Bronchial epithelial cell (primary cell): ENCODE data around the gene BCAS3. TPM values are rescaled to one million over a fixed set of nuclear protein-coding genes. Genes with fewer than 3 reads are reported as not detected.

Experiments used
- DNase-seq: peaks from one replicate; pipeline ENCODE4 v3.0.0-alpha.2; 2010; ENCODE audit warnings: low read depth
- FAIRE-seq: peaks from 2 replicates; lab custom pipeline; 2011; peaks lifted over from hg19 to GRCh38; lab: Jason Lieb, UNC
- H3K27me3 ChIP-seq: 2 replicates; pipeline ENCODE4 v1.5.1; 2011; ENCODE audit warnings: low read length; ENCODE audit not compliant: control insufficient read depth, insufficient read depth
- H3K36me3 ChIP-seq: 2 replicates; pipeline ENCODE4 v1.5.1; 2011; ENCODE audit warnings: low read length; ENCODE audit not compliant: control insufficient read depth, insufficient read depth
- H3K4me3 ChIP-seq: 2 replicates; pipeline ENCODE4 v1.5.1; 2011; ENCODE audit warnings: mild to moderate bottlenecking, low read depth, low read length, control low read depth
- total RNA-seq: library from RNA; depleted of rRNA; stranded (reverse); fragments of >200 nt; gene quantifications from 2 replicates; pipeline ENCODE4 v1.2.1, GENCODE V29; 2014
- TF ChIP-seq, protein P1 (sequence below): IDR thresholded peaks from 2 replicates; pipeline ENCODE4 v1.5.1; 2011; ENCODE audit warnings: mild to moderate bottlenecking, moderate library complexity, low read length, control low read depth, inconsistent platforms; ENCODE audit not compliant: insufficient read depth, severe bottlenecking

BCAS3 gene
- total RNA-seq, 1 donor from 2014 or later: 10.3 TPM

DNA sequence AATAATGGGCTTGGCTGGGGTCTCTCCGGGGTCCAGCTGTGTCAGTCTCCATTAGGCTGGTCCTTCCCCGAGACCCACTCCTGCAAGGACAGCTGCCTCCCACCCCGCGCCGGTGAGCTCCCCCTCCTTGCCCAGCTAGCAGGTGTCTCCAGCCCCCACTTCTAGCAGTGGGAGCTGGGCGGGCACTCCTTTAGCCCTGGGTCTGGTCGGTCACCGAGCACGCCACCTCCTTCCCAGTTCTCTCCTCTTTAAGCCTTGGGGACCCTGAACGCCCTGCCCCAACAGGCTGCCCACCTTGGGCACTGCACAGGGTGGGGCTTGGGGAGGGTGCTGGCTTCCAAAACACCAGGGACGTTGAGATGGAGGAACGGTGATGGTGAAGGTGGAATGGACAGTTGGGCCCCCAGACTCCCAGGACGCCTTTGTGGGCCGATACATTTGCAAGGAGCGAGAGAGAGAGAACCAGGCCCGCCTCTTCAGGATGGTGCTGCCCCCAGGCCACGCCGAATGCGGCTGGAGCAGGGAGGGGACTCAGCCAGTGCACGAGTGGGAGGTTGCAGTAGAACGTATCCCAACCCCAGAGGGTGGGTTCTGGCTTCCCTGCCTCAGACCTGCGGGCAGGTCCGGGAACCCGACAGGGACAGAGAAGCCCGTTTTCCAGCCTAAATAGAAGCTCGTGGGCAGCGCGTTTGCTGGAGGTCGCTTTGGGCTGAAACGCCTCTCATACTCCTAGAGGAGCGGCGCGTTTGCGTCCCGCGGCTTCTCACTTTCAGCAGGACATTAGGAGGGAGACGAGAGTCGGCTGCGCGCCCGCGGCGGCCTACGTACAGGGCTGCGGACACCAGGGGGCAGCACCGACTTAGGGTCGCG is 732.7 kb downstream of the BCAS3 start:
- DNase-seq (no peak), FAIRE-seq (no peak)
- Histone ChIP-seq H3K27me3 (peaks cover 23% of the 10 kb centered on the region), H3K4me3 (no peak overlapping the region), H3K36me3 (no peaks in the 10 kb centered on the region)
- TF ChIP-seq, protein P1, sequence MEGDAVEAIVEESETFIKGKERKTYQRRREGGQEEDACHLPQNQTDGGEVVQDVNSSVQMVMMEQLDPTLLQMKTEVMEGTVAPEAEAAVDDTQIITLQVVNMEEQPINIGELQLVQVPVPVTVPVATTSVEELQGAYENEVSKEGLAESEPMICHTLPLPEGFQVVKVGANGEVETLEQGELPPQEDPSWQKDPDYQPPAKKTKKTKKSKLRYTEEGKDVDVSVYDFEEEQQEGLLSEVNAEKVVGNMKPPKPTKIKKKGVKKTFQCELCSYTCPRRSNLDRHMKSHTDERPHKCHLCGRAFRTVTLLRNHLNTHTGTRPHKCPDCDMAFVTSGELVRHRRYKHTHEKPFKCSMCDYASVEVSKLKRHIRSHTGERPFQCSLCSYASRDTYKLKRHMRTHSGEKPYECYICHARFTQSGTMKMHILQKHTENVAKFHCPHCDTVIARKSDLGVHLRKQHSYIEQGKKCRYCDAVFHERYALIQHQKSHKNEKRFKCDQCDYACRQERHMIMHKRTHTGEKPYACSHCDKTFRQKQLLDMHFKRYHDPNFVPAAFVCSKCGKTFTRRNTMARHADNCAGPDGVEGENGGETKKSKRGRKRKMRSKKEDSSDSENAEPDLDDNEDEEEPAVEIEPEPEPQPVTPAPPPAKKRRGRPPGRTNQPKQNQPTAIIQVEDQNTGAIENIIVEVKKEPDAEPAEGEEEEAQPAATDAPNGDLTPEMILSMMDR: peak; percentile 48

DNA sequence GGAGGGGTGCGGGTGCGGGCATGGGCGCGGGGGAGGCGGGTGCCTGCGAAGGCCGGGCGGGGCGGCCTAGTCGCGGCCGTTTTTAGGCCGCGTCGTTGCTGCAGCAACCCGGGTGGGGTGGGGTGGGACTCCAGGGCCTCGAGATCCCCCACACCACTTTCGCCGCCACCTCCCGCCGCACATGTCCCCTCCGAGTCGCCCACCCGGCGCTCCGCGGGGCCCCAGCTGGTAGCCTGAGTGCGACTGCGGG is 733.3 kb downstream of the BCAS3 start:
- Histone ChIP-seq H3K4me3 (peak overlapping the region; percentile 51), H3K36me3 (no peaks in the 10 kb centered on the region), H3K27me3 (peaks cover 19% of the 10 kb centered on the region)
- no peak for FAIRE-seq
- no peak for DNase-seq
- TF ChIP-seq, protein P1: no peak

DNA sequence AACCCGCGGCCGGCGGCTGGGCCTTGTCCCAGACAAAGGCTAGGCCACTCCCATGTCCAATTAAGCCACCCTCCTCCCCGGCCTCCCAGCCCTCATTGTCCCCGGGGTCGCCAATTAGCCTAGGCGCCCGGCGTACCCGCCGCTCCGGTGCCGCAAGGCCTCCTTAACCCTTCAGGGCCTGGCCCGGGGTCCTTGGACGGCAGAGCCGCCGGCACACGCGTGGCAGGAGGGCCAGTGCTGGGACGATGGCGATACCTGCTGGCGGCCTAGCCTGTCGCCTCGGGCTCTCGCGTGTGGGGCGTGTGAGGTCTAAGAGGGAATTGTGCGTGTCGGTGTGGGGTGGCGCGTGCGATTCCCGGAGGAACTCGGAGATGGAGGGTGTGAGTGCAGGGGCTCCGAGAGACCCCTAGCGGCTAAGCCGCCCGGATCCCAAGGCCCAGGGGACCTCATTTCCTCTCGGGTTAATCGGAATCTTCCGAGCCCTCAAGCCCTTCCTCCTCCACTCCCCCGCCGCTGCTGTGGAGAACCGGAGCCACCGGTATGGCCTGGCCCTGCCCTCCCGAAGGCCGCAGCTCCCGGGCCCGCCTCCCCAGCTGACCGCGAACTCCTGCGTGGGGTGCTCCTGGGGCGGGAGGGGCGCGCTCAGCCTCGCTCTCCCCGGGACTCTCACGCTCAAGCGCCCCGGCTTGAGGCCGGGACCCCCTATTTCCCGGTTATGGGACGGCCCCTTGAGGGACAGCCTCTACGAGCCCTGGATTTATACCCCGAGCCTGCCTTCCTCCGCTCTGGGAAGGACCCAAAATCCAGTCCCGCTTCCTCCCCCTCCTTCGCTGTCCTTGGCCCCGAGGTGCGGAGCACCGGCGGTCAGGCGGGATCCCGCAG is 733.9 kb downstream of the BCAS3 start:
- TF ChIP-seq, protein P1: peak; percentile 10
- Histone ChIP-seq H3K4me3 (peak overlapping the region; percentile 51), H3K27me3 (peaks cover 17% of the 10 kb centered on the region), H3K36me3 (no peaks in the 10 kb centered on the region)
- FAIRE-seq: no peak
- DNase-seq: peak; percentile 10

DNA sequence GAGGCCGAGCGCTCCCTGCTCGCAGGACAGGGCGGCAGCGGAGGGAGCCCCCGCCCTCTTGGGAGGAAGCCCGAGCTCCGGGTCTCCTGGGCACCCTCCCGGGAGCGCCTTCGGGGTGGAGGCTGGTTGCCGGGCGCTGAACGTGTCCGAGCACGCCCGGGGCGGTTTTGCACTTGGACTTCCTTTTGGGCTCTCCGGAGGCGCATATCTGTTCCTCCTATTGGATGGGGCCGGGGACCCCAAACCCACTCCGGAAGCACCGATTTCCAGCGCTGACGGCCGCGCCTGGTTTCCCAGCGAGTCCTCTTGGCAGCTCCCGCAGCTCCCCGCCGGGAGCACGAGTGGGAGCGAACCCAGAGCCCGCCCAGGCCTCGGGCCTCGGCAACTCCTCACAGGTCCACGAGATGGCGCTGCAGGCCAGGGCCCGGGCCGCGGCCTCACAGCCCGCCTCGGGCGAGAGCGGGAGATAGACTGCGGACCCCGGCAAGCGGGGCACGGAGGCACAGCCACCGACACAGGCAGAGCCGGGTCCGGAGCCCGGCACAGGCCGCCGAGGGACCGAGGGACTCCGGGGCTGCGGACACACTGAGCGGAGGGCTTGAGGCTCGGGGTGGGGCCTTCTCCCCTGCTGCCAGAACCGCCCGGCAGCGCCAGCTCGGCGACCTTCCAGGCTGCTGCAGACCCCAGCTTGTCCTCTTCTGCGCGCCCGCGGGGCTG is 734.6 kb downstream of the BCAS3 start:
- DNase-seq (peak; percentile 44), FAIRE-seq (no peak)
- Histone ChIP-seq H3K36me3 (no peaks in the 10 kb centered on the region), H3K27me3 (peaks cover 13% of the 10 kb centered on the region), H3K4me3 (peak overlapping the region; percentile 51)
- TF ChIP-seq, protein P1: peak; percentile 97

DNA sequence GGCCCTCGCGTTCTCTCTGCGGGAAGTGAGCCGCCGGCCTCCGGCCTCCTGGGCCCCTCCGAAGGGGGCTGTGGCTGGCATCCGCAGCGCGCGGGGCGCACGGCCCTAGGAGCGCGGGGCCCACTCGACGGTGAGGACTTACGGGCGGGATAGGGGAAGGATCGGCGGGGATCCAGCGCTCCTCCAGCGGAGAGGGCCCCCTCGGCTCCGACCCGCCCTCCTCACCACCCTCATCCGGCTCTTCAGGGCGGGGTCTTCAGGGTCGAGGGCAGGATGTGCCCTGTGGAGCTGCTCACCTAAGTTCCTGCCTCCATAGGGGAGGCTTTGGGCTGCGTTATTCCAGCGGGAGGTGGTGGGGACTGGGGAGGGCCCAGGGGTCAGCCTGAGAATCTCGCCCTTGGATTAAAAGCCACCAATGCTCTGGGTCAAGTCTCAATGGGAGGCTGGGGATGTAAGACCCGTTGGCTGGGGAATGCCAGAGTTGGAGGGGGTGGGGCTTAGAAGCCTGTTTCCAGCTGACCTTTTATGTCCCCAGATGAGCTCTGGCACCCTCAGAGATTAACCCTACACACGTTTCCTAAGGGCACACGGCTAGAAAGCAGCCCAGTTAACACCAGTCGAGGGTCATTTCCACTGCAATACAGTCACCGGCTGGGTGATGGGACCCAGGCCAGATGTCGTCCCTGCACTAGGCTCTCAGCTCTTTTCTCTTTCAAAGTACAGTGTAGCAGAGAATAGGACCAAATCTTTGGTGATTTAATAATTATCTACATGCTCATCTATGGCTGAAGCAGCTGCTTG is 735.4 kb downstream of the BCAS3 start:
- FAIRE-seq: no peak
- TF ChIP-seq, protein P1: no peak
- DNase-seq: no peak
- peaks cover 11% of the 10 kb centered on the region for H3K27me3 ChIP-seq
- peak overlapping the region; percentile 51 for H3K4me3 ChIP-seq
- H3K36me3 ChIP-seq: no peaks in the 10 kb centered on the region
